ENCODE measurements around the gene ISOC1. TPM values are rescaled to one million over a fixed set of nuclear protein-coding genes. Genes with fewer than 3 reads are reported as not detected.

Gene ISOC1
- total and polyA plus RNA-seq, 2 of the 13 experiments (the other 11 are each of a cell fraction or from before 2014, with no cell fraction given) = 25.7 to 51.3 TPM

DNA sequence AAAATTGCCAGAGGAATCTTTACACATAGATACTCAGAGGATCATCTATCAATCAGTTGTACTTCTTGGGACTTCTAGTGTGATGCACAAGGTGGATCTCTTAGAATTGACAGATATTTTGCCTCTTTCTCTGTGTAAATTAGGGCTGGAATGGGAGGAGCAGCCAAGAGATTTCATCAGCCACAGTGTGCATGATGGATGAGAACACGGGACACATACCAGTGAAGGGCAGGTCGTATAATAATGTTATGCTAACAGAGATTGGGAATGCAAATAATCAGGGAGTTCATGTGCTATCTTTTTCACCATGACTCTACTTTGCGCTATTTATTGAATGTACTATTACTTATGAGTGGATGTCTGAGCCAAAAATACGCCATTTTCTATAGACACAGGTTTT, 43.3 kb upstream of the ISOC1 start:
- H3K9me3 ChIP-seq (ENCODE audit: low read length) = no peaks in the 10 kb centered on the region
- no peaks in the 10 kb centered on the region for H3K36me3 ChIP-seq (replicated peaks in 1 of 2; ENCODE audit: control insufficient read depth in 1 of 2, insufficient read depth in 2 of 2, low read length in 2 of 2)
- ATAC-seq (no peak), DNase-seq (ENCODE audit: low spot score) (no peak), FAIRE-seq (no peak)
- no peak overlapping the region for H3K9ac ChIP-seq (ENCODE audit: insufficient read depth, low read depth, low read length)
- in situ Hi-C loops (cut with HindIII; ENCODE audit: extremely low pct_ligation_motif_present, low pct_unique_long_range_greater_than_20kb) (no loop called here), intact Hi-C loops (cut with micrococcal nuclease; ENCODE audit: unreplicated experiment) (no loop called here)
- ChIA-PET CTCF (ENCODE audit: low intra/inter-chr PET ratio, low total read pairs) (no interaction called here), POLR2A (no interaction called here)
- H3K4me1 ChIP-seq (ENCODE audit: insufficient read depth, low read length) = no peaks in the 10 kb centered on the region
- BruUV-seq (replicated peaks) = no TSS peak
- no peak overlapping the region for H2AFZ ChIP-seq (ENCODE audit: low read length)
- no peak overlapping the region for H3K27ac ChIP-seq (ENCODE audit: extremely low read length, insufficient read depth, low read length)
- no peaks in the 10 kb centered on the region for H4K20me1 ChIP-seq (ENCODE audit: insufficient read depth, low read length)
- H3K27me3 ChIP-seq (ENCODE audit: control insufficient read depth in 1 of 2, insufficient read depth in 2 of 2, low read length in 2 of 2) = no peaks in the 10 kb centered on the region
- no peak overlapping the region for H3K4me2 ChIP-seq (ENCODE audit: low read depth, low read length)
- WGBS (ENCODE audit: low lambda C conversion rate) = 1% methylated on average over 4 of the region's 4 CpGs
- no peak for TF ChIP-seq ZNF615 (CRISPR knock-in tag; IDR thresholded peaks at IDR 0.05; ENCODE audit: borderline replicate concordance)
- TF ChIP-seq FOXA3 (CRISPR knock-in tag; IDR thresholded peaks at IDR 0.05) = no peak
- TF ChIP-seq HDAC1 (CRISPR knock-in tag; IDR thresholded peaks at IDR 0.05) = no peak
- no peak for TF ChIP-seq ZSCAN31 (CRISPR knock-in tag; IDR thresholded peaks at IDR 0.05; ENCODE audit: low read depth)
- TF ChIP-seq, protein P1, sequence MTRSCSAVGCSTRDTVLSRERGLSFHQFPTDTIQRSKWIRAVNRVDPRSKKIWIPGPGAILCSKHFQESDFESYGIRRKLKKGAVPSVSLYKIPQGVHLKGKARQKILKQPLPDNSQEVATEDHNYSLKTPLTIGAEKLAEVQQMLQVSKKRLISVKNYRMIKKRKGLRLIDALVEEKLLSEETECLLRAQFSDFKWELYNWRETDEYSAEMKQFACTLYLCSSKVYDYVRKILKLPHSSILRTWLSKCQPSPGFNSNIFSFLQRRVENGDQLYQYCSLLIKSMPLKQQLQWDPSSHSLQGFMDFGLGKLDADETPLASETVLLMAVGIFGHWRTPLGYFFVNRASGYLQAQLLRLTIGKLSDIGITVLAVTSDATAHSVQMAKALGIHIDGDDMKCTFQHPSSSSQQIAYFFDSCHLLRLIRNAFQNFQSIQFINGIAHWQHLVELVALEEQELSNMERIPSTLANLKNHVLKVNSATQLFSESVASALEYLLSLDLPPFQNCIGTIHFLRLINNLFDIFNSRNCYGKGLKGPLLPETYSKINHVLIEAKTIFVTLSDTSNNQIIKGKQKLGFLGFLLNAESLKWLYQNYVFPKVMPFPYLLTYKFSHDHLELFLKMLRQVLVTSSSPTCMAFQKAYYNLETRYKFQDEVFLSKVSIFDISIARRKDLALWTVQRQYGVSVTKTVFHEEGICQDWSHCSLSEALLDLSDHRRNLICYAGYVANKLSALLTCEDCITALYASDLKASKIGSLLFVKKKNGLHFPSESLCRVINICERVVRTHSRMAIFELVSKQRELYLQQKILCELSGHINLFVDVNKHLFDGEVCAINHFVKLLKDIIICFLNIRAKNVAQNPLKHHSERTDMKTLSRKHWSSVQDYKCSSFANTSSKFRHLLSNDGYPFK (CRISPR knock-in tag; IDR thresholded peaks at IDR 0.05; ENCODE audit: borderline replicate concordance) = no peak
- no peak for TF ChIP-seq ELF3 (CRISPR knock-in tag; IDR thresholded peaks at IDR 0.05)
- TF ChIP-seq, protein P2, sequence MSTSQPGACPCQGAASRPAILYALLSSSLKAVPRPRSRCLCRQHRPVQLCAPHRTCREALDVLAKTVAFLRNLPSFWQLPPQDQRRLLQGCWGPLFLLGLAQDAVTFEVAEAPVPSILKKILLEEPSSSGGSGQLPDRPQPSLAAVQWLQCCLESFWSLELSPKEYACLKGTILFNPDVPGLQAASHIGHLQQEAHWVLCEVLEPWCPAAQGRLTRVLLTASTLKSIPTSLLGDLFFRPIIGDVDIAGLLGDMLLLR (CRISPR knock-in tag; IDR thresholded peaks at IDR 0.05) = no peak
- TF ChIP-seq ZNF235 (CRISPR knock-in tag; IDR thresholded peaks at IDR 0.05; ENCODE audit: borderline replicate concordance) = no peak
- no peak for TF ChIP-seq MAZ (IDR thresholded peaks at IDR 0.05; ENCODE audit: borderline replicate concordance, low read depth, low read length)
- TF ChIP-seq MAZ (CRISPR knock-in tag; IDR thresholded peaks at IDR 0.05; ENCODE audit: low read depth) = no peak
- no peak for TF ChIP-seq SUZ12 (IDR thresholded peaks at IDR 0.05; ENCODE audit: low read depth, low read length)
- TF ChIP-seq, protein P3, sequence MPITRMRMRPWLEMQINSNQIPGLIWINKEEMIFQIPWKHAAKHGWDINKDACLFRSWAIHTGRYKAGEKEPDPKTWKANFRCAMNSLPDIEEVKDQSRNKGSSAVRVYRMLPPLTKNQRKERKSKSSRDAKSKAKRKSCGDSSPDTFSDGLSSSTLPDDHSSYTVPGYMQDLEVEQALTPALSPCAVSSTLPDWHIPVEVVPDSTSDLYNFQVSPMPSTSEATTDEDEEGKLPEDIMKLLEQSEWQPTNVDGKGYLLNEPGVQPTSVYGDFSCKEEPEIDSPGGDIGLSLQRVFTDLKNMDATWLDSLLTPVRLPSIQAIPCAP (CRISPR knock-in tag; IDR thresholded peaks at IDR 0.05; ENCODE audit: low read depth) = no peak
- TF ChIP-seq, protein P4, sequence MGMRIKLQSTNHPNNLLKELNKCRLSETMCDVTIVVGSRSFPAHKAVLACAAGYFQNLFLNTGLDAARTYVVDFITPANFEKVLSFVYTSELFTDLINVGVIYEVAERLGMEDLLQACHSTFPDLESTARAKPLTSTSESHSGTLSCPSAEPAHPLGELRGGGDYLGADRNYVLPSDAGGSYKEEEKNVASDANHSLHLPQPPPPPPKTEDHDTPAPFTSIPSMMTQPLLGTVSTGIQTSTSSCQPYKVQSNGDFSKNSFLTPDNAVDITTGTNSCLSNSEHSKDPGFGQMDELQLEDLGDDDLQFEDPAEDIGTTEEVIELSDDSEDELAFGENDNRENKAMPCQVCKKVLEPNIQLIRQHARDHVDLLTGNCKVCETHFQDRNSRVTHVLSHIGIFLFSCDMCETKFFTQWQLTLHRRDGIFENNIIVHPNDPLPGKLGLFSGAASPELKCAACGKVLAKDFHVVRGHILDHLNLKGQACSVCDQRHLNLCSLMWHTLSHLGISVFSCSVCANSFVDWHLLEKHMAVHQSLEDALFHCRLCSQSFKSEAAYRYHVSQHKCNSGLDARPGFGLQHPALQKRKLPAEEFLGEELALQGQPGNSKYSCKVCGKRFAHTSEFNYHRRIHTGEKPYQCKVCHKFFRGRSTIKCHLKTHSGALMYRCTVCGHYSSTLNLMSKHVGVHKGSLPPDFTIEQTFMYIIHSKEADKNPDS (CRISPR knock-in tag; IDR thresholded peaks at IDR 0.05) = no peak
- no peak for TF ChIP-seq ZNF713 (CRISPR knock-in tag; IDR thresholded peaks at IDR 0.05)
- TF ChIP-seq, protein P5, sequence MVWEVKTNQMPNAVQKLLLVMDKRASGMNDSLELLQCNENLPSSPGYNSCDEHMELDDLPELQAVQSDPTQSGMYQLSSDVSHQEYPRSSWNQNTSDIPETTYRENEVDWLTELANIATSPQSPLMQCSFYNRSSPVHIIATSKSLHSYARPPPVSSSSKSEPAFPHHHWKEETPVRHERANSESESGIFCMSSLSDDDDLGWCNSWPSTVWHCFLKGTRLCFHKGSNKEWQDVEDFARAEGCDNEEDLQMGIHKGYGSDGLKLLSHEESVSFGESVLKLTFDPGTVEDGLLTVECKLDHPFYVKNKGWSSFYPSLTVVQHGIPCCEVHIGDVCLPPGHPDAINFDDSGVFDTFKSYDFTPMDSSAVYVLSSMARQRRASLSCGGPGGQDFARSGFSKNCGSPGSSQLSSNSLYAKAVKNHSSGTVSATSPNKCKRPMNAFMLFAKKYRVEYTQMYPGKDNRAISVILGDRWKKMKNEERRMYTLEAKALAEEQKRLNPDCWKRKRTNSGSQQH (CRISPR knock-in tag; IDR thresholded peaks at IDR 0.05; ENCODE audit: low read depth) = no peak
- no peak for TF ChIP-seq SETDB1 (CRISPR knock-in tag; IDR thresholded peaks at IDR 0.05; ENCODE audit: borderline replicate concordance)
- no peak for TF ChIP-seq MAFG (CRISPR knock-in tag; IDR thresholded peaks at IDR 0.05)
- TF ChIP-seq SRSF4 (IDR thresholded peaks at IDR 0.05; ENCODE audit: low read depth, low read length, poor library complexity, severe bottlenecking) = no peak
- no peak overlapping the region for H3K4me3 ChIP-seq (replicated peaks in 1 of 3; ENCODE audit: insufficient read depth in 1 of 3, low read depth in 2 of 3, low read length in 3 of 3)
- H3K79me2 ChIP-seq (ENCODE audit: insufficient read depth, low read length) = no peaks in the 10 kb centered on the region
